Activated CD8-positive, alpha-beta memory T cell treated with anti-CD3 and anti-CD28 coated beads for 24 hours (primary cell): ENCODE data around the gene PAN2.
A peak's percentile ranks its signal among the peaks of the same experiment; 100 is the strongest.

Source experiments
- DNase-seq: peaks from one replicate; pipeline ENCODE4 v3.0.0-alpha.2; 2020

PAN2 gene

DNA sequence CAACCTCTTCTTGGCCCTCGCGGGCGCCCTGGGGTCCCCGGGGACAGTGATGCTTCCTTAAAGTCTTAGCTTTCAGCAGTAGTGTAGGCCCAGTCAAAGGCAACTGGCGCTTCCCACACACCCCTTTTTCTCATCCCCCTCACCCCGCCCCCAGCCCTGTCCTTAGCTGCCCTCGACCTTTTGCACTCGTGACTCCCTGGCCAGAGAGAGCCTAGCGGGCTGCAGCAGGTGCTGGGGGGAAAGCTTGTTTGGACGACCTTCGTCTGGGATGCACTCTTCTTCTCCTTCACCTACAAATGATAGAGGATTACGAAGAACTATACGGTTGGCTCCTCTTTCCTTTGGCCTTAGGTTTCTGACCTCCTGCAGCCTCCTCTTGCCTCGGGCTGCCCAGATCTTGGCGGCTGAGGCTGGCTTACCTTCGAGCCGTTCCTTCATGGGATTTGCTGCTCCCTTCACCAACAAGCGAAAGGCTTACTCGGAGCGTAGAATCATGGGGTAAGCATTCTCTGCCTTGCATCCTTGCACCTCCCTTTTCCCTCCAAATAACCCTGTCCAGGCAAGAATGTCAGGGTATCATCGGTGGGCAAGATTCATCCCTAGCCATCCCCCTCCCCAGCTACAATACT is 66.2 kb downstream of the PAN2 start:
- DNase-seq: no peak

DNA sequence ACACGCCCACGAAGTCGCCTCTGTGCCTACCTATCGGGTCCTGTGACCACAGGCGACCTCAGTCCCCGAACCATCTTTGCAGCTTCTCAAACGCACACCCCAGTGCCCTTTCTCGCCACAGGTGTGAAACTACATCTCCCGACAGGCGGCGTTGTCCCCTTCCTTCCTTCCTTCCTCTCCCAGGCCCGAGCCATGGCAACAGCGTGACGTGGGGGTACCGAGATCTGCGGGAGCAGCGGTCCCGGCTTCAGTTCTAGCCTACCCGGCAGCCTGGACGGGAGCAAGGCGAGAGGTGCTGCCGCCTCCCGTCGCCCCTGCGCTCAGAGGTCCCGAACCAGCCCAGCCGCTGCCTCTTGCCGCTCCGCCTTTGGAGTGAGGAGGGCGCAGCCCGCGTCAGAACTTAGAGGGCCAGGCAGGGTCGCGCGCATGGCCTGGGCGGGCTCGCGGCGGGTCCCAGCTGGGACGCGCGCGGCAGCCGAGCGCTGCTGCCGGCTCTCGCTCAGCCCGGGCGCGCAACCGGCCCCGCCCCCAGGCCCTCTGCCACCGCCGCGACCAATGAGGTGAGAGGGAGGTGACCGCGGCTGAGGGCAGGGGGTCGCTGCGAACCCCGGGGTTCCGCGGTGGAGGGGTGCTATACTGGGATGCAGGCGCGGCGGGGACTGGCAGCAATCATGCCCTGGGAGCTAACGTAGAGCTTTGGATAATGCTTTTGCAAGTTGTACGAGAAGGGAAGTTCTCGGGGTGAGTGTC is 66.9 kb downstream of the PAN2 start, which contains the start of gene COQ10A:
TSS of gene COQ10A (plus strand) at position 250 of the 750 bp plus-strand sequence. CDS start at position 427, 177 bp downstream.
- DNase-seq: peak; percentile 93
